Activated T-helper 17 cell treated with anti-CD3 and anti-CD28 coated beads, Interleukin-2, amount 50 U/mL, for 72 hours (primary cell): ENCODE measurements around the gene SPATA33. TPM values are rescaled to one million over a fixed set of nuclear protein-coding genes. Genes with fewer than 3 reads are reported as not detected.
"Not testable (repeated sequence)": the region's sequence is repeated elsewhere in the genome, so short reads cannot be mapped to it uniquely, and the experiment has no call there.

ENCODE experiments used
- ATAC-seq: fragments of 150-1000 bp; cut with Tn5 transposase; replicated peaks from 2 replicates; pipeline ENCODE4 v1.10.0; 2021; ENCODE audit warnings: mild to moderate bottlenecking, moderate library complexity
- H3K27ac Mint-ChIP-seq: one replicate; pipeline ENCODE4 v1.8.0; 2022; ENCODE audit warnings: mixed read lengths
- H3K27me3 Mint-ChIP-seq: one replicate; pipeline ENCODE4 v1.8.0; 2022; ENCODE audit warnings: mixed read lengths
- H3K36me3 Mint-ChIP-seq: one replicate; pipeline ENCODE4 v1.8.0; 2022; ENCODE audit warnings: low read depth, mild to moderate bottlenecking, mixed read lengths
- H3K4me1 Mint-ChIP-seq: one replicate; pipeline ENCODE4 v1.8.0; 2022; ENCODE audit warnings: mixed read lengths
- H3K4me3 Mint-ChIP-seq: one replicate; pipeline ENCODE4 v1.8.0; 2022; ENCODE audit warnings: mild to moderate bottlenecking, mixed read lengths
- H3K9me3 Mint-ChIP-seq: one replicate; pipeline ENCODE4 v1.8.0; 2022; ENCODE audit warnings: mixed read lengths
- total RNA-seq, 2 donors: library from RNA; stranded (reverse); gene quantifications; one replicate each; pipeline ENCODE4 v1.2.3, GENCODE V29; 2022

Gene SPATA33
- total RNA-seq, 2 donors from 2014 or later: 13.3 to 21.5 TPM

GRCh38 chr16:89667633-89668032 is 10.0 kb downstream of the SPATA33 start:
- Mint-ChIP-seq H3K9me3 (no peaks in the 10 kb centered on the region), H3K27ac (no peak overlapping the region), H3K4me1 (no peaks in the 10 kb centered on the region), H3K36me3 (peaks cover 17% of the 10 kb centered on the region), H3K27me3 (no peaks in the 10 kb centered on the region), H3K4me3 (no peak overlapping the region)
- no peak for ATAC-seq

- no peaks in the 10 kb centered on the region for H3K27me3 Mint-ChIP-seq
- H3K4me1 Mint-ChIP-seq: no peaks in the 10 kb centered on the region
- no peaks in the 10 kb centered on the region for H3K9me3 Mint-ChIP-seq
- no peak overlapping the region for H3K27ac Mint-ChIP-seq
- ATAC-seq: no peak
- H3K4me3 Mint-ChIP-seq: no peak overlapping the region
- H3K36me3 Mint-ChIP-seq: peaks cover 6% of the 10 kb centered on the region
These were observed 11.1 kb downstream of the SPATA33 start for GRCh38 chr16:89668790-89669158.

- Mint-ChIP-seq H3K9me3 (no peaks in the 10 kb centered on the region), H3K4me1 (no peaks in the 10 kb centered on the region), H3K27ac (no peak overlapping the region), H3K4me3 (no peak overlapping the region), H3K36me3 (no peaks in the 10 kb centered on the region), H3K27me3 (no peaks in the 10 kb centered on the region)
- no peak for ATAC-seq
These were observed 12.1 kb downstream of the SPATA33 start for GRCh38 chr16:89669755-89670154.

- no peak for ATAC-seq
- no peak overlapping the region for H3K27ac Mint-ChIP-seq
- no peaks in the 10 kb centered on the region for H3K4me1 Mint-ChIP-seq
- H3K9me3 Mint-ChIP-seq: no peaks in the 10 kb centered on the region
- H3K4me3 Mint-ChIP-seq: no peak overlapping the region
- no peaks in the 10 kb centered on the region for H3K36me3 Mint-ChIP-seq
- no peaks in the 10 kb centered on the region for H3K27me3 Mint-ChIP-seq
These were observed 13.1 kb downstream of the SPATA33 start for GRCh38 chr16:89670496-89671431.

GRCh38 chr16:89671565-89671964 is 13.9 kb downstream of the SPATA33 start:
- not testable (repeated sequence) for H3K4me1 Mint-ChIP-seq, H3K9me3 Mint-ChIP-seq, H3K27ac Mint-ChIP-seq, H3K27me3 Mint-ChIP-seq, ATAC-seq, H3K4me3 Mint-ChIP-seq, H3K36me3 Mint-ChIP-seq

- Mint-ChIP-seq H3K4me3 (no peak overlapping the region), H3K9me3 (no peaks in the 10 kb centered on the region), H3K27me3 (no peaks in the 10 kb centered on the region), H3K36me3 (no peaks in the 10 kb centered on the region), H3K4me1 (no peaks in the 10 kb centered on the region), H3K27ac (no peak overlapping the region)
- no peak for ATAC-seq
These were observed 14.7 kb downstream of the SPATA33 start for GRCh38 chr16:89672177-89672941.

GRCh38 chr16:89678258-89678657 is 20.6 kb downstream of the SPATA33 start:
- Mint-ChIP-seq H3K9me3 (no peaks in the 10 kb centered on the region), H3K27ac (no peak overlapping the region), H3K4me1 (no peaks in the 10 kb centered on the region), H3K27me3 (no peaks in the 10 kb centered on the region), H3K4me3 (no peak overlapping the region), H3K36me3 (no peaks in the 10 kb centered on the region)
- ATAC-seq: no peak

GRCh38 chr16:89685916-89686315 is 28.3 kb downstream of the SPATA33 start:
- Mint-ChIP-seq H3K27ac (no peak overlapping the region), H3K36me3 (peaks cover 16% of the 10 kb centered on the region), H3K4me1 (peaks cover 11% of the 10 kb centered on the region), H3K4me3 (peak overlapping the region; percentile 90), H3K9me3 (no peaks in the 10 kb centered on the region), H3K27me3 (no peaks in the 10 kb centered on the region)
- no peak for ATAC-seq

- H3K27me3 Mint-ChIP-seq: no peaks in the 10 kb centered on the region
- ATAC-seq: peak; percentile 91
- peak within 1 kb of the TSS; percentile 88 for H3K27ac Mint-ChIP-seq
- H3K4me1 Mint-ChIP-seq: peaks cover 11% of the 10 kb centered on the region
- H3K9me3 Mint-ChIP-seq: no peaks in the 10 kb centered on the region
- H3K36me3 Mint-ChIP-seq: peaks cover 20% of the 10 kb centered on the region
- H3K4me3 Mint-ChIP-seq: peak within 1 kb of the TSS; percentile 90
These were observed 29.0 kb downstream of the SPATA33 start, which contains the start of gene CDK10 for GRCh38 chr16:89686520-89687091. Gene CDK10, plus strand, starts transcription at chr16:89686689. Its CDS starts 22 bp downstream, at chr16:89686711.

- H3K27me3 Mint-ChIP-seq: no peaks in the 10 kb centered on the region
- H3K27ac Mint-ChIP-seq: peak overlapping the region; percentile 88
- H3K4me1 Mint-ChIP-seq: peaks cover 11% of the 10 kb centered on the region
- no peaks in the 10 kb centered on the region for H3K9me3 Mint-ChIP-seq
- peak overlapping the region; percentile 90 for H3K4me3 Mint-ChIP-seq
- peak; percentile 36 for ATAC-seq
- peaks cover 21% of the 10 kb centered on the region for H3K36me3 Mint-ChIP-seq
These were observed 29.7 kb downstream of the SPATA33 start for GRCh38 chr16:89687092-89687940.

GRCh38 chr16:89688395-89688794 is 30.8 kb downstream of the SPATA33 start:
- Mint-ChIP-seq H3K27ac (no peak overlapping the region), H3K27me3 (no peaks in the 10 kb centered on the region), H3K36me3 (peaks cover 25% of the 10 kb centered on the region), H3K4me3 (peak overlapping the region; percentile 90), H3K9me3 (no peaks in the 10 kb centered on the region), H3K4me1 (peaks cover 11% of the 10 kb centered on the region)
- no peak for ATAC-seq

GRCh38 chr16:89689142-89689541 is 31.5 kb downstream of the SPATA33 start:
- H3K9me3 Mint-ChIP-seq: no peaks in the 10 kb centered on the region
- ATAC-seq: no peak

GRCh38 chr16:89689621-89690020 is 32.0 kb downstream of the SPATA33 start:
- Mint-ChIP-seq H3K4me1 (peaks cover 11% of the 10 kb centered on the region), H3K36me3 (peaks cover 32% of the 10 kb centered on the region)
- not testable (repeated sequence) for H3K4me3 Mint-ChIP-seq, H3K27me3 Mint-ChIP-seq, H3K9me3 Mint-ChIP-seq, ATAC-seq, H3K27ac Mint-ChIP-seq

More at GRCh38 chr16:89689142-89689541, 31.5 kb downstream of the SPATA33 start:
- H3K36me3 Mint-ChIP-seq: peaks cover 32% of the 10 kb centered on the region
- peaks cover 11% of the 10 kb centered on the region for H3K4me1 Mint-ChIP-seq
- H3K27me3 Mint-ChIP-seq: no peaks in the 10 kb centered on the region
- H3K4me3 Mint-ChIP-seq: no peak overlapping the region
- no peak overlapping the region for H3K27ac Mint-ChIP-seq
